Measurements from ENCODE around the gene CACNA2D1.
"Not testable (repeated sequence)": the region's sequence is repeated elsewhere in the genome, so short reads cannot be mapped to it uniquely, and the experiment has no call there.

The CACNA2D1 gene

DNA sequence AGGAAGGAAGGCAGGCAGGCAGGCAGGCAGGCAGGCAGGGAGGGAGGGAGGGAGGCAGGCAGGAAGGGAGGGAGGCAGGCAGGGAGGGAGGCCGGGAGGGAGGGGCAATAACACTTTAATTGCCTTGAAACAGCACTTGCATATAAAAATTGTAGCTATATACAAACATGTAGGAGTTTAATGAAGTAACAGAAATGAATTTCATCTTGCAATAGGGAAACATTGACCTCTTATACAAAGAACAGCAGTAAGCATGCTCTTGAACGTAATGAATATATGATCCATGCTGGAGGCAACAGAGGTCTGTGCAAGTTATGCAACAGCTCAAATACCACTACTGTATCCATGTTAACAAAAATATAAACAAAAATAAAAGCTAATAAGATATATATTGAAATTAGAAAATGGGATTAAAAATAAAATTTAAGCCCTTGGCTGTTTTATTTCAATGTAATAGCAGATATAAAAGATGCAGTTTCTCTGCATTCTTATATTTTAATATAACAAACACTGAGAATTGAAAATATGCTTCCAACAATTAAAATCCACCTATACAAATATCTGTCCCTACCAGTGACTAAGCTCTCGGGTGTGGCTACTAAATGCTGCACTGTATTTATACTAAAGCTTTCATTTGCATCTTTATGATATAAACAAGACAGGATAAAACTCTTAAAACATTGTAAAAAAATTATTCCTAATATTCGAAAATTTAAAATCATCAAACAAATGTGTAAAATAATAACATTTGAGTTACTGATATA, 50.3 kb downstream of the CACNA2D1 start:
- ChIA-PET CTCF (no interaction called here), POLR2A (no interaction called here)
- DNase-seq (ENCODE audit: extremely low spot score) = no peak
- no peak for TF ChIP-seq NFRKB (IDR thresholded peaks at IDR 0.05)
- TF ChIP-seq FOXM1 (IDR thresholded peaks at IDR 0.05; ENCODE audit: borderline replicate concordance) = no peak
- TF ChIP-seq FOXA1 (IDR thresholded peaks at IDR 0.05) = no peak
- TF ChIP-seq ARNT (IDR thresholded peaks at IDR 0.05) = no peak
- TF ChIP-seq, protein P1, sequence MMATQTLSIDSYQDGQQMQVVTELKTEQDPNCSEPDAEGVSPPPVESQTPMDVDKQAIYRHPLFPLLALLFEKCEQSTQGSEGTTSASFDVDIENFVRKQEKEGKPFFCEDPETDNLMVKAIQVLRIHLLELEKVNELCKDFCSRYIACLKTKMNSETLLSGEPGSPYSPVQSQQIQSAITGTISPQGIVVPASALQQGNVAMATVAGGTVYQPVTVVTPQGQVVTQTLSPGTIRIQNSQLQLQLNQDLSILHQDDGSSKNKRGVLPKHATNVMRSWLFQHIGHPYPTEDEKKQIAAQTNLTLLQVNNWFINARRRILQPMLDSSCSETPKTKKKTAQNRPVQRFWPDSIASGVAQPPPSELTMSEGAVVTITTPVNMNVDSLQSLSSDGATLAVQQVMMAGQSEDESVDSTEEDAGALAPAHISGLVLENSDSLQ (IDR thresholded peaks at IDR 0.05) = no peak
- no peak for TF ChIP-seq CTBP1 (IDR thresholded peaks at IDR 0.05; ENCODE audit: borderline replicate concordance)
- TF ChIP-seq ZNF384 (IDR thresholded peaks at IDR 0.05) = no peak
- no peak for TF ChIP-seq SUZ12 (IDR thresholded peaks at IDR 0.05)
- TF ChIP-seq SP1 (IDR thresholded peaks at IDR 0.05) = no peak
- TF ChIP-seq L3MBTL2 (conservative IDR thresholded peaks at IDR 0.05) = no peak
- TF ChIP-seq BHLHE40 (IDR thresholded peaks at IDR 0.05; ENCODE audit: borderline replicate concordance) = no peak
- TF ChIP-seq HDGF (IDR thresholded peaks at IDR 0.05; ENCODE audit: borderline replicate concordance) = no peak
- TF ChIP-seq FOXK2 (IDR thresholded peaks at IDR 0.05) = no peak

DNA sequence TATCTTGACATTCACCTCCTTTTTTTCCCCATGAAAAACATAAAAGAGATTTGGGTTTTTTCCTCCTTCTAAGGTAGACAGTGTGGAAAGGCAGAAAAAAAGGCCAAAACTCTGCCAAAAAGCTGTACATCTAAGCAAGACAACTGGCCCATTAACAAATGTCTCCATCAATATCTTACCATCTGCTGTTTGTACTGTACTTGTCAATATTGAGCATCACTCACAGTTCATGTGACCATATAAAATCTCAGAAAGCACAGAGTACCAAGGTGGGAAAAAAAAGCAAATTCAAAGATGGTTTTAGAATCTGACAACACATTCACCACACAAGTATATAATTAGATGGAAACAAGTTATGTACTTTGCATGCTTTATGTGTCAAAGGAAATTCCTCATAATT, 52.6 kb downstream of the CACNA2D1 start:
- TF ChIP-seq FOXA1 (IDR thresholded peaks at IDR 0.05) (no peak), FOXM1 (IDR thresholded peaks at IDR 0.05; ENCODE audit: borderline replicate concordance) (no peak), NFRKB (IDR thresholded peaks at IDR 0.05) (no peak)
- POLR2A ChIA-PET = no interaction called here
- DNase-seq (ENCODE audit: extremely low spot score) = no peak
- CTCF ChIA-PET = no interaction called here

DNA sequence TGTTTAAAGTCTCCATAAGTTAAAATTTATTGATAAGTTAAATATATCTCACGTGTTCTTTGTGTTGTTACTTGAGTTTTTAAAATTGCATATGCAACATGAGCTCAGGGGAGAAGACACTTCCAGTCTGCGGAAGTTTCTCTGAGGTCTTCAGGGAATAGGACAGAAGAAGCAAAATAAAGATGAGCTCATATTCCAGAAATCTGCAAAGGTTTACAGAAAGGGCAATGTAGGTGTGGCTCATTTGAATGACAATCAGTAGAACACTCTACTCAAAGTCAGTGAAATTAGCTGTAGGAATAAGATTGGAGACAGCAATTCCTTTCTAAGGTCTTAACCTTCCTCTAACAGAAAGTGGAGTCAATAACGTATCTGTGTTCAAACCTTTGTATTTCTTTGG, 53.7 kb downstream of the CACNA2D1 start:
- CTCF ChIA-PET = no interaction called here
- POLR2A ChIA-PET = no interaction called here
- no peak for DNase-seq (ENCODE audit: extremely low spot score)

DNA sequence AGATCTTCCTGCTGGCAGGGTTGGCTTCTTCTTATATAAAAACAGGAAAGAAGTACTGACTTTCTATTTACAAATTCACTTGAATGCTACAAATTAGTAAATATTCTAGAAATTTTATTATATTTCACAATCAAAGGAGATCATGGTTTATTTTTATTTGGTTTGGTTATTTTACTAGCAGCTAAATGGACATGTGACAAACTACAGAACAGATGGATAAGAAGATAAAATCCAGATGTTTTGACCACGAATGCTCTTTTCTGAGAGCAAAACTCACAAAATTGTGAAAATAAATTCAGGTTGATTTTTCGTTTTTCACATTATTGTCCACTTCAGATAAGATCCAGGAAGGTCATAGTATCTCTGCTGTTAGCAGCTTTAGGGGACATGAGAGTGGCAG, 55.4 kb downstream of the CACNA2D1 start:
- POLR2A ChIA-PET = no interaction called here
- TF ChIP-seq SP1 (IDR thresholded peaks at IDR 0.05) (no peak), L3MBTL2 (conservative IDR thresholded peaks at IDR 0.05) (no peak), LEF1 (IDR thresholded peaks at IDR 0.05; ENCODE audit: borderline replicate concordance) (no peak)
- CTCF ChIA-PET = interaction anchor here (0.6 kb wide), 1 partner anchor 42 kb away, joined by 4 read pairs; no protein-coding TSS in a partner anchor
- DNase-seq (ENCODE audit: extremely low spot score) = no peak

More for the DNA sequence above, 53.7 kb downstream of the CACNA2D1 start:
- TF ChIP-seq BHLHE40 (IDR thresholded peaks at IDR 0.05; ENCODE audit: borderline replicate concordance) (no peak), ELF4 (IDR thresholded peaks at IDR 0.05) (no peak), SP1 (IDR thresholded peaks at IDR 0.05) (no peak), FOXM1 (IDR thresholded peaks at IDR 0.05; ENCODE audit: borderline replicate concordance) (no peak), FOXK2 (IDR thresholded peaks at IDR 0.05) (no peak), LEF1 (IDR thresholded peaks at IDR 0.05; ENCODE audit: borderline replicate concordance) (no peak), SUZ12 (IDR thresholded peaks at IDR 0.05) (no peak), HDGF (IDR thresholded peaks at IDR 0.05; ENCODE audit: borderline replicate concordance) (no peak), ARNT (IDR thresholded peaks at IDR 0.05) (no peak), NFRKB (IDR thresholded peaks at IDR 0.05) (no peak), ZNF384 (IDR thresholded peaks at IDR 0.05) (no peak), CTBP1 (IDR thresholded peaks at IDR 0.05; ENCODE audit: borderline replicate concordance) (no peak), L3MBTL2 (conservative IDR thresholded peaks at IDR 0.05) (no peak), TARDBP (IDR thresholded peaks at IDR 0.05) (no peak), FOXA1 (IDR thresholded peaks at IDR 0.05) (no peak)
- TF ChIP-seq, protein P1 (IDR thresholded peaks at IDR 0.05) = no peak

DNA sequence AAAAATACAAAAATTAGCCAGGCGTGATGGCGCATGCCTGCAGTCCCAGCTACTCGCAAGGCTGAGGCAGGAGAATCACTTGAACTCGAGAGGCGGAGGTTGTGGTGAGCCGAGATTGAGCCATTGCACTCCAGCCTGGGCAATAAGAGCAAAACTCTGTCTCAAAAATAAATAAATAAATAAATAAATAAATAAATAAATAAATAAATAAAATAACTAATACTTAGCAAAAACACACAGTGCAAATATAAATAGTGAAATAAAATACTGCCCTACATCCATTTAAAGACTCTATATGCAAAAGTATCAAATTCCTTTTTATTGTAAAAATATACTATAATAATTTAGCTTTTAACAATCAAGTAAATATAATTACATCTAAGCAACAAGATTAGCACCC, 57.0 kb downstream of the CACNA2D1 start:
- CTCF ChIA-PET; POLR2A ChIA-PET; DNase-seq (ENCODE audit: extremely low spot score): not testable (repeated sequence)

DNA sequence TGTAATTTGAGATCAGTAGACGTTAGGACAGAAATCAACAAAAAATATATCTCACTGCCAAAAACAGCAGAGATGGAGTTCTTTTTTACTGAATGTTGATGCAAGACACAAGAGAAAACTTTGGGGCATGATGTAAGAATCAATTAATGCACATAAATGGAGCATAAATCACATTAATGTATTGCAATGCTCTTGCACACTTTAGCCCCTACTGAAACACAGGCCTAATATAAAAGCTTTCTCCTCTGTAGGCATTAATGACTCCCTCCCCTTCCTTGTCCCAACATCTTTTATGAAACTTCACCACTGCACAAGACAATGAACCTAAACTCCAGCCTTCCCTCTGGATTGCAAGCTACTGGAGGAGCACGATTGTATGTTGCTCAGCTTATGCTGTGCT, 58.8 kb downstream of the CACNA2D1 start:
- ChIA-PET POLR2A (no interaction called here), CTCF (no interaction called here)
- TF ChIP-seq, protein P1 (IDR thresholded peaks at IDR 0.05) = peak; percentile 76
- no peak for TF ChIP-seq SUZ12 (IDR thresholded peaks at IDR 0.05)
- peak; percentile 8 for DNase-seq (ENCODE audit: extremely low spot score)

DNA sequence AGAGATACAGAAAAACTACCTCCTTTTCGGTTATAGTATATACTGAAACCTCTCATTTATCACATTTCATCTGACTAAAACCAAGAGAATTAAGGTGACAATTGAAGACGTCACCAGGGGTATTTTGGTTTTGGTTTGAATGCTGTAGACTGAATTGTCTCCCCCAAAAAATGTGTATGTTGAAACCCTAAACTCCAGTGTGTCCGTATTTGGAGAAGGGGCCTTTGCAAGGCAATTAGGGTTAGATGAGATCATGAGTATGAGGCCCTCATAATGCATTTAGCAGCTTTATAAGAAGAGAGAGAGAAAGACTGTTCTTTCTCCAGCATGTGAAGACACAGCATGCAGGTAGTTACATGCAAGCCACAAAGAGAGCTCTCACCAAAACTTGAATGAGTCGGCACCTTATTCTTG, 59.5 kb downstream of the CACNA2D1 start:
- POLR2A ChIA-PET = no interaction called here
- CTCF ChIA-PET = no interaction called here
- DNase-seq (ENCODE audit: extremely low spot score) = no peak
- TF ChIP-seq SUZ12 (IDR thresholded peaks at IDR 0.05) = no peak
- TF ChIP-seq FOXM1 (IDR thresholded peaks at IDR 0.05; ENCODE audit: borderline replicate concordance) = no peak
- no peak for TF ChIP-seq SP1 (IDR thresholded peaks at IDR 0.05)
- TF ChIP-seq BHLHE40 (IDR thresholded peaks at IDR 0.05; ENCODE audit: borderline replicate concordance) = no peak
- TF ChIP-seq FOXK2 (IDR thresholded peaks at IDR 0.05) = no peak
